ENCODE data around the gene LIN28B.
"Not testable (repeated sequence)": the region's sequence is repeated elsewhere in the genome, so short reads cannot be mapped to it uniquely, and the experiment has no call there.

The LIN28B gene

GRCh38 chr6:104957301-104958177, 632 bp downstream of the LIN28B start:
- DNase-seq, result peak; percentile 95

DNA sequence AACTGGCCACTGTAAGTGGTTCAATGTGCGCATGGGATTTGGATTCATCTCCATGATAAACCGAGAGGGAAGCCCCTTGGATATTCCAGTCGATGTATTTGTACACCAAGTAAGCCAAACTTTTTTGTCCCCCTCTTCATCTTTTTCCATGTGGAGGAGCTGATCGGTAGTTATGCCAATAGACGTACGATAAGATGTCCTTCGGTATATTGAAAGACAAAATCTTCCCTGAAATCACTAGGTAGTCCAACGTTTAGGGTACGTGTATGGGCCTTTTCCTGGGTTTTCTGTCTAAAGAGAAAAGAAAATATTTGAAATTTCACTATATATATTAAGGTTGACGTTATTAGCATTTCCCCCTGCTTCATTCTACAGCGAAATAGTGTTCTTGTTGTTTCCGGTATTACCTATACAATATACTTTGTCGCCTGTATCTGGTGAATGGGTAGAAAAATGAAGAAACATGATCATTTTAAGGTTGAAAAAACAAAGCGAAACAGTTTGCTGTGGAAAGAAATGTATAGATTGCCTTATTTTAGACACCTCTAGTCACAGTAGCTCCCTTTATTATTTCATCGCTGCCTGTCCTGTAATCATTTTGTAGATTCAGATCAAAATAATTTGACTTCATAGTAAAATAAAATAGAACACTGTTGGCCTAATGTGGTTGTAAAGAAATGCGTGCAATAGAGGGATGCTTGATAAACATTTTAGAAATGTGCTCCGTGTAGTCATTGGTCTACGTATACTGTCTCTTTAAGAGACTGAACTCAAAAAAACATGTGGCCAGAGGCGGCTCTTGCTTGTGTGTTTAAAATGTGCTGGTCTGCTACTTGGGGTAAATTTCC, 1.5 kb downstream of the LIN28B start:
- DNase-seq, result peak; percentile 89

DNA sequence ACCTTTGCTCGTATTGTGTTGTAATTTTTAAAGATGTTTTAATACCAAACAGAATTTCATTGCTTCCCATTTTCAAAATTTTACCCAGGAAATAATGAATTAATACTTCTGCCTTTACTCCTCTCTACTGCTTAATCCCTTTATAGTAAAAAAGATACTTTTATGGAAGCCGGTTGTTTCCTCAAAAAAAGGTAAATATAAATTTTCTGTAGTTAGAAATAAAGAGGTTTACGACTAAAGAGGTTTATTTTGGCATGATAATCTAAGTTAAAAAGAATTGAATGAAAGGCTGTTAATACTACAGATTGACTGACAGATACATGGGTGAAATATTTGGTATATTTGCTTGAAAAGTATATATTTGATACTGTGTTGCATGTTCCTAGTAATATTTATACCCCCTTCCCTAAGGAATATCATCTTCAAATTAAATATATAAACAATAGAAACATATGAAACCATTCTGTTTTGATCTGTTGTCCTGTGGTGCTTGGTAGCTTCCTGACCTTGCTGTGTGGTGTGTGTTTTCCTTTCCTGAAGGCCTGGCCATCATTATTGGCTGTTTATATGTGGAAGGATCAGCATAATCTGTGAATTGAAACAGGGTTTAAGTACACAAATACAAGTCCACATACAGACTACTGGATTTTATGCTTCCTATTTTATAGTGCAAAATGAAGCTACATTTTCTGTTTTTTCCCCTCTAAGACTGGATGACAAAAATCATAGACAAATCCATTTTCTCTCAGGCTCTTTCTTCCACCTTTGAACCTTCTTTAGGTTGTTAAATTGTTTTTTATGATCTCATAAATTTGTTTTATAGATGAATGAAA, 2.3 kb downstream of the LIN28B start:
- peak; percentile 76 for DNase-seq

DNA sequence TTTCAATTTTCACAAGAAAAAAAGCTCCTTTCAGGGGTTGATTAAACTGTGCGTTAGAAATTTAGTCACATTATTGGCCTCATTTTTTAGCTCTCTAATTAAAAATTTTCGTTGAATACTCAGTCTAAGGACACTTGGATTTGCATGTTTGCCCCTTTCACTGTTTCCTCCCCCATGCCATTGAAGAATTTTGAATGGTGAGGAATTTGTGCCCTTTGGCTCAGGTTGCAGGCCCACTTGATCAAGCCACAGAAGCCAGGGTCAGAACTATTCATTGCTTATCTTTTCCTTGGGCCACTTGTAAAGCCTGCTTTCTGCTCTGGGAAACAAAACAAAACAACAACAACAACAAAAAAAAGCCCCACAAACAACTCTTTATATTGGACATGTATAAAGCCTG, 12.2 kb downstream of the LIN28B start:
- no peak for DNase-seq

GRCh38 chr6:104969785-104970581, 13.1 kb downstream of the LIN28B start:
- DNase-seq, result peak; percentile 80

GRCh38 chr6:104973404-104973803, 16.5 kb downstream of the LIN28B start:
- DNase-seq, result peak; percentile 71

GRCh38 chr6:104983296-104983695, 26.4 kb downstream of the LIN28B start:
- no peak for DNase-seq

DNA sequence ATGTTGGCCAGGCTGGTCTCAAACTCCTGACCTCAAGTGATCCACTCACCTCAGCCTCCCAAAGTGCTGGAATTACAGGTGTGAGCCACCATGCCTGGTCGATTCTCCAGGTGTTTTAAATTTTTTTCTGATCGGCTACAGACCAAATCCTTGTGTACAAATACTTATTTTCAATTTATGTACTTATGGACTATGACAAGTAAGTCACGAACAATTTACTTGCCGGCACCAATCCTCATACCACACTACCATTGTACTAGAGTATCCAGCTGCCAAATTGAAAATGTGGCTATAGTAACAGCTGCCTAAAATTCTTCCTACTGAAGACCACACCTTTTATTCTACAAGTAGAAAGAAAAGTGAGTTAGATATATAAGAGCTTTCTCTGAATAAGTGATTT, 26.9 kb downstream of the LIN28B start:
- DNase-seq, result no peak

- DNase-seq, result no peak
These were observed 27.9 kb downstream of the LIN28B start for GRCh38 chr6:104984831-104985230.

DNA sequence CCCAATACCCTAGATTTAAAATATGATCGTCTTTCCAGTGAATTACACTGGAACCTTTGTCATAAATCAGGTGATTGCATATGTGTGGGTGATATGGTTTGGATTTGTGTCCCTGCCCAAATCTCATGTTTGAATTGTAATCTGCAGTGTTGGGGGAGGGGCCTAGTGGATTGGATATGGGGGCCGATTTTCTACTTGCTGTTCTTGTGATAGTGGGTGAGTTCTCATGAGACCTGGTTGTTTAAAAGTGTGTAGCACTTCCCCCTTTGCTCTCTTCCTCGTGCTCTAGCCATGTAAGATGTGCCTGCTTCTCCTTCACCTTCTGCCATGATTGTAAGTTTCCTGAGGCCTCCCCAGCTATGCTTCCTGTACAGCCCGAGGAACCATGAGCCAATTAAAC, 29.0 kb downstream of the LIN28B start:
- not testable (repeated sequence) for DNase-seq

DNA sequence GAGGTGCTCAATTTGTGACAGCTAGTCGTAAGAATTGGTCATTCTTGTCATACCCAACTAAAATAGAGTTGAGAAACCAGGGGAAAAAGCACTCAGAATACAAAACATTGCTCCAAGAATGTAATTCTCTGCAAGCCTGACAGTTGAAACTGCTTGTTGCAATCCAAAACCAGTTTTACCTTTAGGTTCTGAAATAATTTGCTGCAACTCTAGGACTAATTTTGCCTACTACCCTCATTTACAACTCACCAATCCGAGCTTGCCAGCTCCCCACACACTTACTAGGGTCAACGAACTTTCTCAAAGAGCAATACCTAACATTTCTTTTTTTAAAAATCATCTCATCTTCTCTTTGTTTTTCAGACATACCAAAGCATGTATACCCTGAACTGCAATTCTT, 29.7 kb downstream of the LIN28B start:
- no peak for DNase-seq

DNA sequence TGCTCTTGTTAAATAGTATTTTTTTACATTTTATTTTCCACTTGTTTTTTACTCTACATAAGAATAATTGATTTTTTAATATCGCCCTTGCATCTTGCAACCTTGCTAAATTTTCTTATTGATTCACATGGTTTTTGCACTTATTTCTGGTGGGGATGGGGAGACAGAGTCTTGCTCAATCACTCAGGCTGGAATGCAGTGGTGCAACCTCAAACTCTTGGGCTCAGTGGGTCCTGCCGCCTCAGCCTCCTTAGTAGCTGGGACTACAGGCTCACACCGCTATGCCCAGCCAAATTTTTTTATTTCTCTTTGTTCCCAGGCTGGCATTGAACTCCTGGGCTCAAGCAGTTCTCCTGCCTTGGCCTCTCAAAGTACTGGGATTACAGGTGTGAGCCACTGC, 30.3 kb downstream of the LIN28B start:
- DNase-seq, result no peak

GRCh38 chr6:104990085-104990484, 33.2 kb downstream of the LIN28B start:
- DNase-seq, result no peak

- not testable (repeated sequence) for DNase-seq
These were observed 34.2 kb downstream of the LIN28B start for GRCh38 chr6:104991062-104991461.

GRCh38 chr6:104993576-104993975, 36.7 kb downstream of the LIN28B start:
- DNase-seq, result not testable (repeated sequence)

- peak; percentile 84 for DNase-seq
These were observed 39.2 kb downstream of the LIN28B start for GRCh38 chr6:104995989-104996617.

- DNase-seq, result no peak
These were observed 44.2 kb downstream of the LIN28B start for GRCh38 chr6:105001063-105001462.

DNA sequence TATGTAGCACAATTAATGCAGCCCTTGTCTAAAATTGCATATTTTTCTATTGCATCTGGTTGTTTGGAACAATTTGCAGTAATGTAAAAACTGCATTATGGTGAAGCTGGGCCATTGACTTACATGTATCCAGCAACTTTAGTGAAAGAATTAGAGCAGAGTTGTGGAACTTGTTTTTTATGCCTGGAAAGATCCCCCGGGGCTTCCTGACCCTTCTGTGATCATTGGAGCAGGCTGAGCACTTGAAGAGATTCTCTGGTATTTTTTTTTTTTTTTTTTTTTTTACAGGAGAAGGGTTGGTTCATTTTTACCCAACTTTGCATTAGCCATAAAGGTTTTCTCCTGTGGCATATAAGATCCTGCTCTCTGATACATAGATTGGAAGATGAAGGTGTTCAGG, 45.0 kb downstream of the LIN28B start:
- no peak for DNase-seq

DNA sequence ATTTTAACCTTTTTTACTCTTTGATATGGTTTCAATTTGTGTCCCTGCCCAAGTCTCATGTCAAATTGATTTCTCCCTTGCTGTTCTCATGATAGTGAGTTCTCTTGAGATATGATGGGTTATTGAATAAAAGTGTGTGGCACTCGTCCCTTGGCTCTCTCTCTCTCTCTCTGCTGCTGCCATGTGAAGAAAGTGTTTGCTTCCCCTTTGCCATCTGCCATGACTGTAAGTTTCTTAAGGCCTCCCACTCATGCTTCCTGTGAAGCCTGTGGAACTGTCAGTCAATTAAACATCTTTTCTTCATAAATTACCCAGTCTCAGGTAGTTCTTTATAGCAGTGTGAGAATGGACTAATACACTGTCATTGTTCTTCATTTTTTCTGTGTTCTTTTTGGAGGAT, 48.5 kb downstream of the LIN28B start:
- DNase-seq, result peak; percentile 49

GRCh38 chr6:105013459-105013858, 56.6 kb downstream of the LIN28B start:
- not testable (repeated sequence) for DNase-seq

DNA sequence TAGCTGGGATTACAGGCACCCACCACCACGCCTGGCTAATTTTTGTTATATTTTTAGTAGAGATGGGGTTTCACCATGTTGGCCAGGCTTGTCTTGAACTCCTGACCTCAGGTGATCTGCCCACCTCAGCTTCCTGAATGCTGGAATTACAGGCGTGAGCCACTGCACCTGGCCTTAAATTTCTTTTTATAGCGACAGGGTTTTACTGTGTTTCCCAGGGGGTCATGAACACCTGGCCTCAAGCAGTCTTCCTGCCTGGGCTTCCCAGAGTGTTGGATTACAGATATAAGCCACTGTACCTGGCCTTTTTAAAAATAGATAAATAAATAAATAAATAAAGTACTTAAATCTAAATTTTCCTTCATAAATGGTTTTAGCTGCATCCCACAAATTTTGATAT, 57.5 kb downstream of the LIN28B start:
- no peak for DNase-seq

DNA sequence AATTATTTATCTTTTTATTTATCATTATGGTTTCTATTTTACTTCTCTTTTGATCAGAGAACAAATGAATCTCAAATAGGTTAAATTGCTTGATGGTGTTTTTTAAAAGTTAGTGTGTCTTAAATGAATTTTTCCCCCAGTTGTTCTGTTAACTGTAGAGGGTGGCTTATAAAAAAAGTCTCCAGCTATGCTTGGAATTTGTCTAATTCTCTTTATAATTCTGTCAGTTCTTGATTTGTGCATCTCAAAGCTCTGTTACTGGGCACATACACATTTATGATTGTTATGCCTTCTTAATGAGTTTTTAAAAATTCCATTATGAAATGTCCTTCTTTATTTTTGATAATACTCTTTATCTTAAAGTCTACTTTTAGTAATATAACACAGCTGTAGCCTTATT, 58.0 kb downstream of the LIN28B start:
- no peak for DNase-seq

All from OCI-M1 (cell line).